ENCODE data around the gene ATP10A.
"Not testable (repeated sequence)": the region's sequence is repeated elsewhere in the genome, so short reads cannot be mapped to it uniquely, and the experiment has no call there.

Gene ATP10A

GRCh38 chr15:25778161-25778560, 85.0 kb downstream of the ATP10A start:
- no peaks in the 10 kb centered on the region for H3K36me3 ChIP-seq (ENCODE audit: insufficient read depth, low read length)
- no peak overlapping the region for H3K9ac ChIP-seq (ENCODE audit: low read depth, low read length)
- H3K27me3 ChIP-seq (ENCODE audit: insufficient read depth, low read length) = no peaks in the 10 kb centered on the region
- H3K4me1 ChIP-seq (ENCODE audit: insufficient read depth, low read length) = peaks cover 17% of the 10 kb centered on the region
- 82% methylated on average over 1 of the region's 1 CpG for WGBS
- H3K4me3 ChIP-seq (ENCODE audit: low read length) = no peak overlapping the region
- H3K27ac ChIP-seq (ENCODE audit: low read depth, low read length) = no peak overlapping the region
- no peaks in the 10 kb centered on the region for H3K9me3 ChIP-seq (ENCODE audit: insufficient read depth, low read depth, low read length)

- H3K4me3 ChIP-seq (ENCODE audit: low read length) = no peak overlapping the region
- H3K27me3 ChIP-seq (ENCODE audit: insufficient read depth, low read length) = no peaks in the 10 kb centered on the region
- WGBS = 91% methylated on average over 11 of the region's 11 CpGs
These were observed 86.1 kb downstream of the ATP10A start for GRCh38 chr15:25777037-25777436.

GRCh38 chr15:25776071-25776746, 86.9 kb downstream of the ATP10A start:
- Histone ChIP-seq H3K27me3 (ENCODE audit: insufficient read depth, low read length) (no peaks in the 10 kb centered on the region), H3K4me1 (ENCODE audit: insufficient read depth, low read length) (peaks cover 17% of the 10 kb centered on the region), H3K36me3 (ENCODE audit: insufficient read depth, low read length) (no peaks in the 10 kb centered on the region), H3K9me3 (ENCODE audit: insufficient read depth, low read depth, low read length) (no peaks in the 10 kb centered on the region), H3K27ac (ENCODE audit: low read depth, low read length) (no peak overlapping the region), H3K4me3 (ENCODE audit: low read length) (no peak overlapping the region), H3K9ac (ENCODE audit: low read depth, low read length) (no peak overlapping the region)
- 83% methylated on average over 15 of the region's 15 CpGs for WGBS

More at GRCh38 chr15:25777037-25777436, 86.1 kb downstream of the ATP10A start:
- Histone ChIP-seq H3K9me3 (ENCODE audit: insufficient read depth, low read depth, low read length) (no peaks in the 10 kb centered on the region), H3K36me3 (ENCODE audit: insufficient read depth, low read length) (no peaks in the 10 kb centered on the region), H3K4me1 (ENCODE audit: insufficient read depth, low read length) (peaks cover 17% of the 10 kb centered on the region), H3K27ac (ENCODE audit: low read depth, low read length) (no peak overlapping the region), H3K9ac (ENCODE audit: low read depth, low read length) (no peak overlapping the region)

- Histone ChIP-seq H3K27ac (ENCODE audit: low read depth, low read length) (peak overlapping the region; percentile 28; the same call in 1 of the 2 replicates), H3K9ac (ENCODE audit: low read depth, low read length) (peak overlapping the region; percentile 7; the same call in 1 of the 2 replicates), H3K36me3 (ENCODE audit: insufficient read depth, low read length) (no peaks in the 10 kb centered on the region), H3K4me3 (ENCODE audit: low read length) (no peak overlapping the region; the same call in 1 of the 2 replicates), H3K4me1 (ENCODE audit: insufficient read depth, low read length) (peaks cover 17% of the 10 kb centered on the region), H3K27me3 (ENCODE audit: insufficient read depth, low read length) (no peaks in the 10 kb centered on the region), H3K9me3 (ENCODE audit: insufficient read depth, low read depth, low read length) (no peaks in the 10 kb centered on the region)
- WGBS = 65% methylated on average over 13 of the region's 13 CpGs
These were observed 87.7 kb downstream of the ATP10A start for GRCh38 chr15:25775317-25775912.

GRCh38 chr15:25774871-25775270, 88.3 kb downstream of the ATP10A start:
- peak overlapping the region; percentile 28; the same call in 1 of the 2 replicates for H3K27ac ChIP-seq (ENCODE audit: low read depth, low read length)
- H3K4me3 ChIP-seq (ENCODE audit: low read length) = no peak overlapping the region
- no peaks in the 10 kb centered on the region for H3K36me3 ChIP-seq (ENCODE audit: insufficient read depth, low read length)
- H3K27me3 ChIP-seq (ENCODE audit: insufficient read depth, low read length) = no peaks in the 10 kb centered on the region
- WGBS = 73% methylated on average over 2 of the region's 2 CpGs
- no peaks in the 10 kb centered on the region for H3K9me3 ChIP-seq (ENCODE audit: insufficient read depth, low read depth, low read length)
- H3K9ac ChIP-seq (ENCODE audit: low read depth, low read length) = peak overlapping the region; percentile 7; the same call in 1 of the 2 replicates
- peaks cover 17% of the 10 kb centered on the region for H3K4me1 ChIP-seq (ENCODE audit: insufficient read depth, low read length)

GRCh38 chr15:25773248-25773647, 89.9 kb downstream of the ATP10A start:
- Histone ChIP-seq H3K27me3 (ENCODE audit: insufficient read depth, low read length) (no peaks in the 10 kb centered on the region), H3K9ac (ENCODE audit: low read depth, low read length) (no peak overlapping the region), H3K36me3 (ENCODE audit: insufficient read depth, low read length) (no peaks in the 10 kb centered on the region), H3K9me3 (ENCODE audit: insufficient read depth, low read depth, low read length) (no peaks in the 10 kb centered on the region), H3K4me1 (ENCODE audit: insufficient read depth, low read length) (peaks cover 17% of the 10 kb centered on the region), H3K27ac (ENCODE audit: low read depth, low read length) (no peak overlapping the region), H3K4me3 (ENCODE audit: low read length) (no peak overlapping the region)
- WGBS = 91% methylated on average over 6 of the region's 6 CpGs

GRCh38 chr15:25772500-25772899, 90.6 kb downstream of the ATP10A start:
- Histone ChIP-seq H3K4me1 (ENCODE audit: insufficient read depth, low read length) (peaks cover 17% of the 10 kb centered on the region), H3K9ac (ENCODE audit: low read depth, low read length) (no peak overlapping the region), H3K4me3 (ENCODE audit: low read length) (no peak overlapping the region), H3K9me3 (ENCODE audit: insufficient read depth, low read depth, low read length) (no peaks in the 10 kb centered on the region), H3K27me3 (ENCODE audit: insufficient read depth, low read length) (no peaks in the 10 kb centered on the region), H3K27ac (ENCODE audit: low read depth, low read length) (no peak overlapping the region), H3K36me3 (ENCODE audit: insufficient read depth, low read length) (no peaks in the 10 kb centered on the region)
- WGBS = 98% methylated on average over 8 of the region's 8 CpGs

GRCh38 chr15:25771736-25772135, 91.4 kb downstream of the ATP10A start:
- not testable (repeated sequence) for H3K36me3 ChIP-seq (ENCODE audit: insufficient read depth, low read length); H3K9me3 ChIP-seq (ENCODE audit: insufficient read depth, low read depth, low read length); H3K4me3 ChIP-seq (ENCODE audit: low read length); H3K9ac ChIP-seq (ENCODE audit: low read depth, low read length); H3K27ac ChIP-seq (ENCODE audit: low read depth, low read length); H3K27me3 ChIP-seq (ENCODE audit: insufficient read depth, low read length)
- peaks cover 17% of the 10 kb centered on the region for H3K4me1 ChIP-seq (ENCODE audit: insufficient read depth, low read length)
- 93% methylated on average over 8 of the region's 8 CpGs for WGBS

GRCh38 chr15:25771338-25771706, 91.8 kb downstream of the ATP10A start:
- peaks cover 17% of the 10 kb centered on the region for H3K4me1 ChIP-seq (ENCODE audit: insufficient read depth, low read length)
- H3K27ac ChIP-seq (ENCODE audit: low read depth, low read length) = no peak overlapping the region
- H3K4me3 ChIP-seq (ENCODE audit: low read length) = no peak overlapping the region
- H3K9ac ChIP-seq (ENCODE audit: low read depth, low read length) = no peak overlapping the region
- no peaks in the 10 kb centered on the region for H3K36me3 ChIP-seq (ENCODE audit: insufficient read depth, low read length)
- no peaks in the 10 kb centered on the region for H3K9me3 ChIP-seq (ENCODE audit: insufficient read depth, low read depth, low read length)
- no peaks in the 10 kb centered on the region for H3K27me3 ChIP-seq (ENCODE audit: insufficient read depth, low read length)
- 91% methylated on average over 1 of the region's 1 CpG for WGBS

GRCh38 chr15:25770618-25771337, 92.3 kb downstream of the ATP10A start:
- no peak overlapping the region for H3K4me3 ChIP-seq (ENCODE audit: low read length)
- 94% methylated on average over 14 of the region's 14 CpGs for WGBS
- H3K9ac ChIP-seq (ENCODE audit: low read depth, low read length) = no peak overlapping the region
- H3K27ac ChIP-seq (ENCODE audit: low read depth, low read length) = no peak overlapping the region
- H3K4me1 ChIP-seq (ENCODE audit: insufficient read depth, low read length) = peaks cover 14% of the 10 kb centered on the region
- H3K36me3 ChIP-seq (ENCODE audit: insufficient read depth, low read length) = no peaks in the 10 kb centered on the region
- H3K27me3 ChIP-seq (ENCODE audit: insufficient read depth, low read length) = no peaks in the 10 kb centered on the region
- H3K9me3 ChIP-seq (ENCODE audit: insufficient read depth, low read depth, low read length) = no peaks in the 10 kb centered on the region

- H3K4me1 ChIP-seq (ENCODE audit: insufficient read depth, low read length) = peaks cover 6% of the 10 kb centered on the region
- H3K36me3 ChIP-seq (ENCODE audit: insufficient read depth, low read length) = no peaks in the 10 kb centered on the region
- WGBS = 98% methylated on average over 14 of the region's 14 CpGs
- no peaks in the 10 kb centered on the region for H3K27me3 ChIP-seq (ENCODE audit: insufficient read depth, low read length)
- H3K9me3 ChIP-seq (ENCODE audit: insufficient read depth, low read depth, low read length) = no peaks in the 10 kb centered on the region
- no peak overlapping the region for H3K9ac ChIP-seq (ENCODE audit: low read depth, low read length)
- no peak overlapping the region for H3K27ac ChIP-seq (ENCODE audit: low read depth, low read length)
- H3K4me3 ChIP-seq (ENCODE audit: low read length) = no peak overlapping the region
These were observed 93.1 kb downstream of the ATP10A start for GRCh38 chr15:25770031-25770430.

Data from HUES64 (cell line).